Stimulated activated effector memory CD8-positive, alpha-beta T cell treated with anti-CD3 and anti-CD28 coated beads, Interleukin-12 subunit alpha, Interleukin-12 subunit beta, amount 100 ng/mL, for 72 hours (primary cell): Measurements from ENCODE around the gene AP2A1.

Experiments used
- ATAC-seq: fragments of 150-1000 bp; cut with Tn5 transposase; 2 replicates; pipeline ENCODE4 v1.10.0; 2021
- DNase-seq, 2 donors: peaks; one replicate each; pipeline ENCODE4 v3.0.0; 2021 to 2022; ENCODE audit warnings: low spot score in 2 of 2
- H3K27ac Mint-ChIP-seq: one replicate; pipeline ENCODE4 v1.8.0; 2022; ENCODE audit warnings: mild to moderate bottlenecking, mixed read lengths
- H3K36me3 Mint-ChIP-seq: one replicate; pipeline ENCODE4 v1.8.0; 2022; ENCODE audit warnings: mild to moderate bottlenecking, mixed read lengths
- H3K4me1 Mint-ChIP-seq: one replicate; pipeline ENCODE4 v1.8.0; 2022; ENCODE audit warnings: mixed read lengths
- H3K4me3 Mint-ChIP-seq: one replicate; pipeline ENCODE4 v1.8.0; 2022; ENCODE audit warnings: mild to moderate bottlenecking, mixed read lengths
- H3K9me3 Mint-ChIP-seq: one replicate; pipeline ENCODE4 v1.8.0; 2022; ENCODE audit warnings: mixed read lengths

Gene AP2A1

DNA sequence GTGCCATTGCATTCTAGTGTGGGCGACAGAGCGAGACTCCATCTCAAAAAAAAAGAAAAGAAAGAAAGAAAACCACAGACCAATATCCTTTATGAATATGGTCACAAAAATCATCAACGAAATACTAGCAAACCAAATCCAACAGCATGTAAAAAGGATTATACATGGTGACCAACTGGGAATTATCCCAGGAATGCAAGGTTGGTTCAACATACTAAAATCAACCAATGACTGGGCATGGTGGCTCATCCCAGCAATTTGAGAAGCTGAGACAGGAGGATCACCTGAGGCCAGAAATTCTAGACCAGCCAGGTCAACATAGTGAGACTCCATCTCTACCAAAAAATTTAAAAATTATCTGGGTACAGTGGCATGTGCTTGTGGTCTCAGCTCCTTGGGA, 10.8 kb upstream of the AP2A1 start:
- H3K4me1 Mint-ChIP-seq = no peaks in the 10 kb centered on the region
- no peak overlapping the region for H3K27ac Mint-ChIP-seq
- ATAC-seq = no peak
- no peak overlapping the region for H3K4me3 Mint-ChIP-seq
- no peaks in the 10 kb centered on the region for H3K9me3 Mint-ChIP-seq
- H3K36me3 Mint-ChIP-seq = no peaks in the 10 kb centered on the region
- DNase-seq = no peak

DNA sequence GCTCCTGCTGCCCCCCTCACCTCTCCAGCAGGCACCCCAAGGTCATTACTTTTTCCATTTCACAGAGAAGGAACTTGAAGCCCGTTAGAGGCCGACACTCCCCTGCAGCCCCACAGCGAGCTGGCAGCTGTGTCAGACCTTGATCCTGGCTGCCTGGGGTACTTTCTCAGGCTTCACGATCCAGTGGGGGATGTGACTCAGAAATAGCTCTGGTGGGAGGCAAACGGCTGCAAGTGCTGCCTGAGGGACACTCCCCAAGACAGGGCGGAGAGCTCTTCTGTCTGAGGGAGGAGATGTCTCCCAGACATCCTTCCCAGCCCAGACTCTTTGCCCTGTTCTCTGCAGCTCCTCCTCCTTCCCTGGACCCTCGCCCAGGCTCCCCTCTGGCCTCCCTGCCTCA, 8.5 kb upstream of the AP2A1 start:
- Mint-ChIP-seq H3K4me1 (no peaks in the 10 kb centered on the region), H3K27ac (no peak overlapping the region), H3K9me3 (no peaks in the 10 kb centered on the region), H3K36me3 (no peaks in the 10 kb centered on the region), H3K4me3 (no peak overlapping the region)
- DNase-seq (no peak), ATAC-seq (no peak)

DNA sequence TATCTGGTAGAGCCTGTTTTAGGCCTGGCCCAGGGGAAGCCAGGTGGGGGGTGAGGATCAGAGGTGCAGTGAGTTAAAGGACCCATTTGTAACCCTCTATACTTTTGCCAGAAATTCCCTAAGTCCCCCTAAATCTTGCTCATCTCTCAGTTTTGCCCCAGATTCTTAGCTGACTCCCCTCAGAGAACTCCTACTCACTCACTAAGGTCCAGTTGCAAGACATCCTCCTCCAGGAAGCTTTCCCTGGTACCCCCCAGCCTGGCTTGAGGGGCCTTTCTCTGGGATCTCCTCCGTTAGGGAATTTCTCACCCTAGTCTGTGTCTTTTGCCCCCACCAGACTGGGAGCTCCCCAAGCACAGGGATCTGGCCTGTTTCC, 5.6 kb upstream of the AP2A1 start:
- peak overlapping the region; percentile 65 for H3K27ac Mint-ChIP-seq
- ATAC-seq (no peak), DNase-seq (no peak)
- H3K4me1 Mint-ChIP-seq = peaks cover 7% of the 10 kb centered on the region
- H3K36me3 Mint-ChIP-seq = peaks cover 3% of the 10 kb centered on the region
- no peaks in the 10 kb centered on the region for H3K9me3 Mint-ChIP-seq
- no peak overlapping the region for H3K4me3 Mint-ChIP-seq

DNA sequence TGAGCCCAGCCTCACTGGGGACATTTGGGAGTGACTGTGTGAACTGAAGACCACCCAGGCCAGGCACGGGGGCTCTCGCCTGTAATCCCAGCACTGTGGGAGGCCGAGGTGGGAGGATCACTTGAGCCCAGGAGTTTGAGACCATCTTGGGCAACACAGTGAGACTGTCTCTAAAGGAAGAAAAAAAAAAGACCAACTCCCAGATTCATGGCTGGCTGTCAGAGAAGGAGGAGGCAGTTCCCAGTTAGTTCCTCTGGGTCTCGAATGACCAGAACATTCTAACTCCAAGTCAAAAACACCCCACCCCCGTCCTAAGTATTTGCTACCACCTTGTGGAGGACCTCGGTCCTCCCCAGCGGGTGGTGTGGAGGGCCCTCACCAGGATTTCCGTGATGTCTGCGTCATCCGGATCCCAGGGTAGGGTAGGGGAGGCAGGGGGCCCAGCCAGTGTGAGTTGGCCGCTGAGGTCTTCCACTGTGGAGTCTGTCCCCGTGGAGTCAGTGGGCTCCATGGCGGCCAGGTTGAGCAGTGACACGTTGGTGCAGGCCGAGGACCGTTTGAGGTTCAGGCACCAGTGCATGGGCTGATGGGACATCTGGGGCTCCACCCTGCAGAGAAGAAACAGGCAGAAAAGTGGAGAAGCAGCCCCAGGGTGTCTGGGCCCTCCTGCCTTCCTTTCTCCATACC, 5.0 kb upstream of the AP2A1 start:
- H3K36me3 Mint-ChIP-seq = peaks cover 8% of the 10 kb centered on the region
- ATAC-seq (no peak), DNase-seq (no peak)
- H3K9me3 Mint-ChIP-seq = no peaks in the 10 kb centered on the region
- no peak overlapping the region for H3K4me3 Mint-ChIP-seq
- H3K4me1 Mint-ChIP-seq = peaks cover 8% of the 10 kb centered on the region
- H3K27ac Mint-ChIP-seq = peak overlapping the region; percentile 65

DNA sequence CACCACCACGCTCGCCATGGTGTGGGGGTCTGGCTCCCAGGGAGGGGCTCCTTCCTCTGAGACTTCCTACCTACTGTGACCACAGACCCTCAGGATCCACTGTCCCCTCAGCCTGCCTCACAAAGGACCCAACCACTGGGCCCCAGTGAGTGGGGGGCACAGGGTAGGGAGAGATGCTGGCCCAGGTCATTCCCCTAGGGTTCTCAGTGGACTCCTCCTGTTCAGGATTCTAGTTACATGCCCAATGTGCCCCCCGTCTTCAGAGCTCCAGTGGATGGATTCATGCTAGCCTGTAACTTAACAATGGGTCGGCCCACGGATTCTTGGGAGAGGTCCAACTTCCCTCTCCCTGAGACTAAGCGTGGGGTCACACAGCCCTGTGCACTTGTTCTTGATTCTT, 3.6 kb upstream of the AP2A1 start, which contains the start of gene TSKS:
Gene TSKS, minus strand, starts transcription at position 77 of the 400 bp plus-strand sequence. Its CDS starts 59 bp downstream, at position 18.
- no peak for DNase-seq
- peaks cover 21% of the 10 kb centered on the region for H3K4me1 Mint-ChIP-seq
- peak within 1 kb of the TSS; percentile 11 for H3K27ac Mint-ChIP-seq
- H3K4me3 Mint-ChIP-seq = no peak within 1 kb of the TSS
- no peaks in the 10 kb centered on the region for H3K9me3 Mint-ChIP-seq
- H3K36me3 Mint-ChIP-seq = peaks cover 8% of the 10 kb centered on the region
- no peak for ATAC-seq

DNA sequence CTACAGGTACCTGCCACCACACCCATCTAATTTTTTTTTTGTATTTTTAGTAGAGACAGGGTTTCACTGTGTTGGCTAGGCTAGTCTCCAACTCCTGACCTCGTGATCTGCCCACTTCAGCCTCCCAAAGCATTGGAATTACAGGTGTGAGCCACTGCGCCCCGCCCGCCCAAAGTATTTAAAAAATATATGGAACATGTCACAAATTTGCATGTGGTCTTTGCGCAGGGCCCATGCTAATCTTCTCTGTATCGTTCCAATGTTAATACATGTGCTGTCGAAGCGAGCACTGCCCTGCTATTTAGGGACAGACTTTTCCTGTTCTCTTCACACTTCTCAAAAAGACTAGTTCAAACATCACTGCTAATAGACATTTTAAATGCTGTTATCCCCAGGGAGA, 2.5 kb upstream of the AP2A1 start:
- H3K9me3 Mint-ChIP-seq = no peaks in the 10 kb centered on the region
- no peak for ATAC-seq

DNA sequence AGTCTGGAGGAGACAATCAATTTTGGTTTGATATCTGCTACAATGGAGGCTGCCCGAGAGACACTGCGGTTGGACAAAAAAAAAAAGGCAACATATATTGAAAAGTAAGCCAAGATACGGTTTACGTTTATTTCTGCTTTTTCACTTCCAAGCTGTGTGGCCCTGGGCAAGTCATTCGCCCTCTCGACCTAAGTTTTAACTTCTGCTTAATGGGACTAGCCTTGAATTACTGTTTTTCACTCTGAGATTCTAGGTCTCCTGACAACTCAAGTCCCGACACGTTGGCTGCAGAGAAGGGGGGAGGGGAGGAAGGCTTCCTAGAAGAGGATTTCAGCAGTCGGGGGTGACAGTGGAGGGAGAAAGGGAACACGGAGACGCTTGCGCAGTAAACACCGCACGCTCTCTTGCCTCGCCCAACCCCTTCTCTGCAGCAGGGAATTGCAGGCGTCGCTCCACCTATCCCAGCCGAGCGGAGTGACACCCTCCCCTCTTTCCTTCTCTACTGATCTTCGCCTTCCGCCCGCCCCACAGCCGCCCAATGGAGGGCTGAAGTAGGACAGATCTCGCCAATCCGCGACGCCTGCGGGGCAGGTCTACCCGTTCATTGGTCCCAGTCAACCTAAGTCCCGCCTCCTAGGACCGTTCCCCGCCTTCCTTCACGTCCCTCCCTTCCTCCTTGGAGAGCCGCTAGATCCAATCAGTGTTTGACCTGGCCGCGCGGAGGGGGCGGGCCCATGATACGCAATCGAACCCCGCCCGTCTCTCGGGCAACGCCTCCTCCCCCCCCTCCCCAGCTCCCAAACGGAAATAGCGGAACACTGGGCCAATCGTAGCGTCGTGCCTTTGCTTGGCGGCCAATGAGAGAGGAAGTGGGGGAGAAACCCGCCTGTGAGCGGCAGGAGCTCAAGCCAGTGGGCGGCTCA, 533 bp upstream of the AP2A1 start:
- Mint-ChIP-seq H3K9me3 (no peaks in the 10 kb centered on the region), H3K4me3 (peak overlapping the region; percentile 88), H3K27ac (peak overlapping the region; percentile 94), H3K36me3 (peaks cover 11% of the 10 kb centered on the region), H3K4me1 (peaks cover 33% of the 10 kb centered on the region)
- peak; percentile 87 to 98 for DNase-seq
- peak; percentile 94 for ATAC-seq

More for the DNA sequence above, 2.5 kb upstream of the AP2A1 start:
- H3K27ac Mint-ChIP-seq = no peak overlapping the region
- peaks cover 8% of the 10 kb centered on the region for H3K36me3 Mint-ChIP-seq
- DNase-seq = no peak
- H3K4me3 Mint-ChIP-seq = peak overlapping the region; percentile 6
- peaks cover 26% of the 10 kb centered on the region for H3K4me1 Mint-ChIP-seq

DNA sequence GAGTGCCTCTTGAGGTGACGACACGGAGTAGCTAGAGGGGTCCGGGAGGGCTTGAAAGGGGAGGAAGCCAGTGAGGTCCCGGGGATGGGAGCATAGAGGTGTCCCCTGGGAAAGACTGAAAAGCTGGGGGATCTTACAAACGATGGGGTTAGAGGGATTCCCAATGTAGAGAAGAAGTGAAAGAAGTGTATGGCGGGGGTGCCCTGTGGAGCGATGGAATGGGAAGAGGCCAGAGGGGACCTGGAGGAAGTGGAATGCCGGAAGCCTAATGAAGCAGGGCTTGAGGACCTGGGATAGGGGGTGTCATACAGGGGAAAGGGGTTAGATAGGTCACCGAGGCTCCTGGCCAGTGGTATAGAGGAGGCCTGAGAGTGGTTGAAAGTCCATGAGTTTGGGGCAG, 580 bp downstream of the AP2A1 start:
- Mint-ChIP-seq H3K27ac (peak overlapping the region; percentile 94), H3K36me3 (peaks cover 22% of the 10 kb centered on the region), H3K4me1 (peaks cover 39% of the 10 kb centered on the region), H3K9me3 (no peaks in the 10 kb centered on the region), H3K4me3 (peak overlapping the region; percentile 88)
- DNase-seq (no peak), ATAC-seq (no peak)

DNA sequence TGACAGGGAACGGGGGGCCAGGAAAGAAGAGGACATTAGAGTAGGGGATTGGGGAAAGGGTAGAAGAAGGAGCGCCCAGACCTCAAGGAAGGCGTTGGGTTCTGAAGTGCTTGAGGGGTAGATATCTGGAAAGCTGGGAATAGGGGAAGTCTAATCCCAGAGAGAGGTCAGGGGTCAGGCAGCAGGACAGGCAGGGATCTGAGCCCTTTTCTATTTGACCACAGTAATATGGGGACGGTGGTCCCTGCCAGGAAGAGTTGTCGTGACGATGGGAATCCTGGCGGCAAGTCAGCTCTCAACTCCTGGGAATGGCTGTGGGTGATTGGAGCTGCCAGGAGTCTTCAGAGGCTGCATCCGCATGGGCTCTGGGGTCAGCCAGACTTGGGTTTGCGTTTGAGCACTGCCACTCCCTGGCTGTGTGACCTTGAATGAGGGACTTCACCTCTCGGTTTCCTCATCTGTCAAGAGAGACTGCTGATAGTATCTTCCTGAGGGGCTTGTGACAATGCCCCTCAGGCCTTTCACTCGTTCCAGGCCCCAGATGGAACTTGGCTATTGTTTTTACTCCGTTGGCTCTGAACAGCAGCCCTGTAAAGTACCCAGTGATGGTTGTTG, 1.3 kb downstream of the AP2A1 start:
- ATAC-seq (no peak), DNase-seq (no peak)
- peak overlapping the region; percentile 88 for H3K4me3 Mint-ChIP-seq
- peaks cover 29% of the 10 kb centered on the region for H3K36me3 Mint-ChIP-seq
- peaks cover 44% of the 10 kb centered on the region for H3K4me1 Mint-ChIP-seq
- peak overlapping the region; percentile 94 for H3K27ac Mint-ChIP-seq
- H3K9me3 Mint-ChIP-seq = no peaks in the 10 kb centered on the region

DNA sequence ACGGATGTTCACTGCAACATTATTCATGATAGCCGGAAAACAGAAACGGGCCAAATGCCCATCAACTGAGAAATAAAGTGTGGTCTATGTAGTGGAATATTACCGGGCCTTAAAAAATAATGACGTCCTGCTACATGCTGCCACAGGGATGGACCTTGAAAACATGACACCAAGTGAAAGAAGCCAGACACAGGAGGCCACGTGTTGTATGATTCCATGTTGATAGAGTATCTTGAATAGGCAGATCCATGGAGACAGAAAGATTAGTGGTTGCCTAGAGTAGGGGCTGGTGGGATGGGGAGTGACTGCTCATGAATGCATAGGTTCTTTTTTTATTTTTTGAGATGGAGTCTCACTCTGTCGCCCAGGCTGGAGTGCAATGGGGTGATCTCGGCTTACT, 3.7 kb downstream of the AP2A1 start:
- Mint-ChIP-seq H3K4me1 (peaks cover 53% of the 10 kb centered on the region), H3K36me3 (peaks cover 30% of the 10 kb centered on the region), H3K4me3 (no peak overlapping the region), H3K9me3 (no peaks in the 10 kb centered on the region), H3K27ac (no peak overlapping the region)
- no peak for ATAC-seq
- no peak for DNase-seq

DNA sequence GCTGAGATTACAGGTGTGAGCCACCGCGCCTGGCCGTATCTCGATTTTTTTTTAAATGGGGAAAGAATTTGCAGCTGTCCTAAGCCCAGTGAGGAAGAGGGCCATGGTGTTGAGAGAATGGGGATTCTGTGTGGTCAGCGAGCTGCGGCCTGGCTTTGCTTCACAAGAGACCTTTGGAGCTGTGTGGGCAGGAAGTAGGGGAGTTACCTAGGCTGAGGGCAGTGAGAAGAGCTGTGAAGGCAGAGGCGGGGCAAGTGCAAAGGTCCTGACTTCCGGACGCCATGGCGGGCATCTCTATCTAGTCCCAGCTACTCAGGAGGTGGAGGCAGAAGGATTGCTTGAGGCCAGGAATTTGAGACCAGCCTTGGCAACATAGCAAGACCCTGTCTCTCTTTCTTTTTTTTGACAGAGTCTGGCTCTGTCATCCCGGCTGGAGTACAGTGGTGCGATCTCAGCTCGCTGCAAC, 4.9 kb downstream of the AP2A1 start:
- DNase-seq = no peak
- ATAC-seq = no peak
- Mint-ChIP-seq H3K4me3 (no peak overlapping the region), H3K4me1 (peaks cover 54% of the 10 kb centered on the region), H3K36me3 (peaks cover 23% of the 10 kb centered on the region), H3K9me3 (no peaks in the 10 kb centered on the region), H3K27ac (no peak overlapping the region)

DNA sequence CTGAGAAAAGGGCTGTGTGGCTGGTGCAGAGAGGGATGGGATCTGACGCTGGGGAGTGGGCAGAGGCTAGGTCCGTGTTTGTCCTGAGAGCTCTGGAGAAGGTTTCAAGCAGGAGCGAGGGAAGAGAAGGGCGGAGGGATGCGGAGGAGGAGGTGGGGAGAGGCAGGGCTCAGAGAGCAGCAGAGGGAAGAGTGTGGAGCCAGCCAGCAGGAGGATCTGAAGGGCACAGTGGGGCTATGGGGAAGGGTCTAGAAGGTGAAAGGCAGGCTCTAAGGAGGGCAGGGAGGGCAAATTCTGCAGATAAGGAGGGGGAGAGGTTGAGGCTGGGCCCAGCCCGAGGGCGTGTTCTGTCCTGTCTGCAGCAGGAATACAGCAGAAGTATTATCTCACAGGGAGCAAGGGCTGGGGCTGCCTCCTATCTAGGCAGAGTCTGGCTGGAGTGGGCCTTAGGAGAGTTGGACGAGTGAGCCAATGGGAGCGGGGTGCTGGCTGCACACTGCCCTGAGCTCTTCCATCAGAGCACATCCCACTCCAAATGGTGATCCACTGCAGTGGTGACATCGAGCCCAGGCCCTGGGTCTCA, 6.1 kb downstream of the AP2A1 start:
- Mint-ChIP-seq H3K9me3 (no peaks in the 10 kb centered on the region), H3K4me3 (no peak overlapping the region), H3K27ac (peak overlapping the region; percentile 53), H3K36me3 (peaks cover 22% of the 10 kb centered on the region), H3K4me1 (peaks cover 44% of the 10 kb centered on the region)
- DNase-seq (no peak), ATAC-seq (no peak)

DNA sequence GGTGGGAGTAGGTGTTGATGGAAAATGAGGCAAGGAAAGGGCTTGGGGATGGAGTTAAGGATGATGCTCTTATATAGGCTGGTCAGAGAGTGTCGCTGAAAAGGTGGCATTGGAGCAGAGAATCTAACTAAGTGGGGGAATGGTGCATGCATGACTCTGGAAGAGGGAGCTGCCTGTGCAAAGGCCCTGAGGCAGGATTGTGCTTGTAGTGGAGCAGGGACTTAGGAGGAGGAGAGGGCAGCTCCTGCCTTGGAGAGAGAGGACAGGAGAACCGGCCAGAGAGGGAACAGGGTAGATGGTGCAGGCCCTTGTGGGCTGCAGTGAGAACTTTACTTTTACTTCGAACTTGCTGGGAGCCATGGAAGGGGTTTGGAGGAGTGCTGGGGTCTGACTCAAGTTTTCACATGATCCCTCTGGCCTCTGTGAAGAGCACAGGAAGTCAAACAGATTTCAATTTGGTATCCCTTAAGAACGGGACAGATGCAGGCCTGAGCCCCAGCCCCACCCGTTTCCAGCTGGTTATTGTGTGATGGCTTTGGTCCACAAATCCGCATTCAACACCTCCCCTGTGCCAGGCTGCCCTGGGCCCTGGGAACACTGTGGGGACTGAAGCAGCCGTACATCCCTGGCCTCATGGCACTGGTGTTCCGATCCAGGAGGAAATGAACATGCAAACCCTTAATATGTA, 7.0 kb downstream of the AP2A1 start:
- ATAC-seq (no peak), DNase-seq (no peak)
- Mint-ChIP-seq H3K36me3 (peaks cover 28% of the 10 kb centered on the region), H3K4me1 (peaks cover 36% of the 10 kb centered on the region), H3K27ac (peak overlapping the region; percentile 53), H3K4me3 (no peak overlapping the region), H3K9me3 (no peaks in the 10 kb centered on the region)

DNA sequence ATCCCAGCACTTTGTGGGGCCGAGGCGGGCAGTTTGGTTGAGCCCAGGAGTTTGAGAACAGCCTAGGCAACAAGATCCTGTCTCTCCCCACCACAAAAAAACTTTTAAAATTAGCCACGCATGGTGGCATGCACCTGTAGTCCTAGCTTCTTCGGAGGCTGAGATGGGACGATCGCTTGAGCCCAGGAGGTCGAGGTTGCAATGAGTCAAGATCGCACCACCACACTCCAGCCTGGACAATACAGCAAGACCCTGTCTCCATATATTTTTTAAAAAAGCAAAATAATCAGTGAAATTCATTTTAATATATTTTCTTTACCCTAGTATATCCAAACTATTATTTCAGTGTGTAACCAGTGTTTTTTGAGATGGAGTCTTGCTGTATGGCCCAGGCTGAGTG, 8.2 kb downstream of the AP2A1 start:
- Mint-ChIP-seq H3K27ac (no peak overlapping the region), H3K9me3 (no peaks in the 10 kb centered on the region), H3K4me3 (no peak overlapping the region), H3K36me3 (peaks cover 29% of the 10 kb centered on the region), H3K4me1 (peaks cover 37% of the 10 kb centered on the region)
- ATAC-seq (no peak), DNase-seq (no peak)
